GM12801 (cell line): ENCODE measurements around the gene TSHR.

Source experiments
- CTCF ChIP-seq: IDR thresholded peaks from one replicate; pipeline ENCODE4 v1.5.1; 2011; ENCODE audit warnings: control low read depth; ENCODE audit not compliant: insufficient read length; ENCODE audit errors: extremely low read depth

Gene TSHR

GRCh38 chr14:80955416-80955941 lies at the start of gene TSHR:
Gene TSHR (plus strand): TSS chr14:80955621. CDS start chr14:80955681, 60 bp downstream.
- TF ChIP-seq CTCF: no peak

GRCh38 chr14:80906336-80906735 lies 49.1 kb upstream of the TSHR start:
- TF ChIP-seq CTCF: no peak

- TF ChIP-seq CTCF: no peak
Measured at GRCh38 chr14:80906946-80907345, 48.5 kb upstream of the TSHR start.

DNA sequence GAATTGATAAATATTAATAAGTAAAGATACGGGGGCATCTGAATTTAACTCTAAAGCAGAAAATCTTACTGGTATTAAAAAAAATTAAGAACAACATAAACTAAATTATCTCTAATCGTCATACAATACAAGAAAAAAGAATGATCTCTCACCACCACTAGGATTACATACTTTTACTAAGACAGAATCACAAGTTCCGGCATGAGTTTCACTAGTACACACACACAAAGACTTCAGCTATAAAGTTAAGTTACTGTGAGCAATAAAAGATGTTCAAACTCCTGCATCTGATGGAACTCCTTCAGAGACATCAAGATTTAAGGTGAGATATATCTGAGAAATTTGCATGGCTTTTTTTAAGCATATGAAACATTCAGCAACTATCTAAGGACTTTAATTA lies 35.8 kb upstream of the TSHR start:
- no peak for TF ChIP-seq CTCF

- no peak for TF ChIP-seq CTCF
Measured at GRCh38 chr14:80923368-80923767, 32.1 kb upstream of the TSHR start.

DNA sequence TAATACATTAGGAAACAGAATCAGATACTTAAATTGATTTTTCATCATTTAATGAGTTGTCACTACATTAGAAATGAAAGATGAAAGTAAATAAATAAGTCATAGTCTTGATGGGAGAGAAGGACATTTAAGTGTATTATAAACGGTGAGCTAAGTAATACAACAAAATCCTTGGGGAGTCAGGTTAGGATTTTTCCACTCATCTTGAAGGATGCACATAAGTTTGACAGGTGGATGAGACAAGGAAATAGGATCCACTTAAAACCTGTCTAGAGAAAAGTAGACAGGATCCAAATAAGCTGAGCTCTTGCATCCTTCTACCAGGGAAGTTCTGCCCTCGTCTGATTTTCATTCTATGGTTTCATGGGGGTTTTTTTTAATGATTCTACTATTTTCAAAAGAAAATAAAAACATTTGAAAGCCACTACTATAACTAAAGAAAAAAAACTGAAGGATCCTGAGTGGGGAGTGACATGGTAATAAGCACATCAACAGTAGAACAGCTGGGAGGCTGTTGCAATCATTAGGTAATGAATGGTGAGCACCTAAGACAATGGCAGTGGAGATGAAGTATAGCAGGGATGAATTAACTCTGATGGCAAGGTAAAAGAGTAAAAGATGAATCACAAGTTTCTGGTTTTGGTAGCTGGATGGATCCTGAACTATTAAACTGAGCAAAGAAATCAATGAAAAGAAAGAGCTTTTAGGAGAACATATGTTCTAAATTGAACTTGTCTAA lies 30.9 kb upstream of the TSHR start:
- TF ChIP-seq CTCF: no peak

DNA sequence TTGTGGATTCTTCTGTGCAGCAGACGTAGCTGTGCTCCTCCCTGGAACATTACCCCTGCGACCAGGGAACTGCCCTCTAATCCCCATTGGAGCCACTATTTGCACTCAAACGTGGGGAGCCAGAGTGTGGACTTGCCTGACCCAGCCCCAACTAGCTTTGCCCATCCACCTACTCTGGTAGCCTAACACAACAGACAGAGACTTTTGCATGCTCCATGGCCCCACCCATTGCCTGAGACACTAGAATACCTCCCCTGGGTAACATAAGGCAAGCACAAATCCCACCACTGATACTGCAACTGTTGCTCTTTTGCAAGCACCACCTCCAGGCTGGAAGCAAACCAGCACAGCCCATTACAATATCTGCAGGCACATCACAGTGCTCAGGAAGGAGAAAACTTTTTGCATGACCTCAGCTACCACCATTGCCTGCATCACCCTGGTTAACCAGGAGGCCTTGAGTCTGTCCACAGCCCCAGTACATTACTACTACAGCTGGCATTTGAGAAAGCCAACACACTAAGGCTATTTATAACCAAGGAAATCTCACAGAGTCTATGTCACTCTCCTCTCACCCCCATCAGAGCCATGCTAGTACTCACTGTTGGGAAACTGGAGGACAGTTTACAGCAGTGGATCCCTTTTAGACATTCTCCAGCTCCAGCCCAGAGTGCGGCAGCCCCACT lies 28.9 kb upstream of the TSHR start:
- TF ChIP-seq CTCF: no peak
